H1 (cell line): ENCODE measurements around the gene DNAAF5. TPM values are rescaled to one million over a fixed set of nuclear protein-coding genes. Genes with fewer than 3 reads are reported as not detected.

Experiments used
- BACH1 ChIP-seq: IDR thresholded peaks from 2 replicates; pipeline ENCODE4 v1.6.1; 2012; ENCODE audit warnings: low read length, improper control_type of control experiment
- CBX5 ChIP-seq: fragments of 300-800, 300-1000 bp; sonication (generic); IDR thresholded peaks from 2 replicates; pipeline ENCODE4 v1.7.1; 2016; ENCODE audit warnings: antibody characterized with exemption, low read length, low read depth
- JUN ChIP-seq: IDR thresholded peaks from 2 replicates; pipeline ENCODE4 v1.6.1; 2011; ENCODE audit warnings: low read depth, mild to moderate bottlenecking, improper control_type of control experiment, low read length
- KDM1A ChIP-seq: fragments of 200-600, 300-600 bp; sonication (generic); IDR thresholded peaks from 2 replicates; pipeline ENCODE4 v1.7.1; 2016; ENCODE audit warnings: mild to moderate bottlenecking, low read length, borderline replicate concordance
- SP4 ChIP-seq: IDR thresholded peaks from 2 replicates; pipeline ENCODE4 v1.6.1; 2012; ENCODE audit warnings: low read length, inconsistent platforms
- SUZ12 ChIP-seq: fragments of 200-600 bp; sonication (generic); IDR thresholded peaks from 2 replicates; pipeline ENCODE4 v1.6.1; 2012; ENCODE audit warnings: mild to moderate bottlenecking, inconsistent platforms, low read length, moderate library complexity, mixed read lengths
- TAF1 ChIP-seq: IDR thresholded peaks from 2 replicates; pipeline ENCODE4 v1.6.1; 2011; ENCODE audit warnings: mild to moderate bottlenecking, low read depth, low read length
- polyA plus RNA-seq, 7 experiments: library from polyadenylated mRNA; depleted of rRNA in 3 of 7; stranded (reverse) in 5 of 7; unstranded in 2 of 7; fragments of >200 nt in 5 of 7; fragments of 200-250 nt in 2 of 7; gene quantifications; 1 replicate in 5 of 7; 2 replicates in 1 of 7; 4 replicates in 1 of 7; pipeline versions ENCODE4 v1.2.1 to v1.2.3, GENCODE V29; 2011 to 2013; ENCODE audit warnings: missing spikeins in 2 of 7, mixed read lengths in 2 of 7
- total RNA-seq: library from RNA; stranded (reverse); fragmentation: NEBNext Ultra II Directional; extraction: Animal tissue kit (Norgen Biotek cat#: 25700); gene quantifications from 2 replicates; pipeline ENCODE4 v1.2.1, GENCODE V29; 2021
- TF ChIP-seq, protein P1 (sequence below): fragments of 300-600 bp; sonication (generic); IDR thresholded peaks from 2 replicates; pipeline ENCODE4 v1.7.1; 2012; ENCODE audit warnings: low read length, moderate library complexity, mild to moderate bottlenecking, inconsistent platforms; ENCODE audit not compliant: insufficient replicate concordance
- TF ChIP-seq, protein P2 (sequence below): IDR thresholded peaks from 2 replicates; pipeline ENCODE4 v1.6.1; 2011; ENCODE audit warnings: low read depth, mild to moderate bottlenecking, low read length; ENCODE audit not compliant: insufficient read depth

The DNAAF5 gene
- total and polyA plus RNA-seq, 2 of the 8 experiments (the other 6 are each of a cell fraction or from before 2014, with no cell fraction given), result 55.1 to 95.9 TPM

GRCh38 chr7:824081-824480 is 97.6 kb downstream of the DNAAF5 start (continued):
- TF ChIP-seq, protein P1, sequence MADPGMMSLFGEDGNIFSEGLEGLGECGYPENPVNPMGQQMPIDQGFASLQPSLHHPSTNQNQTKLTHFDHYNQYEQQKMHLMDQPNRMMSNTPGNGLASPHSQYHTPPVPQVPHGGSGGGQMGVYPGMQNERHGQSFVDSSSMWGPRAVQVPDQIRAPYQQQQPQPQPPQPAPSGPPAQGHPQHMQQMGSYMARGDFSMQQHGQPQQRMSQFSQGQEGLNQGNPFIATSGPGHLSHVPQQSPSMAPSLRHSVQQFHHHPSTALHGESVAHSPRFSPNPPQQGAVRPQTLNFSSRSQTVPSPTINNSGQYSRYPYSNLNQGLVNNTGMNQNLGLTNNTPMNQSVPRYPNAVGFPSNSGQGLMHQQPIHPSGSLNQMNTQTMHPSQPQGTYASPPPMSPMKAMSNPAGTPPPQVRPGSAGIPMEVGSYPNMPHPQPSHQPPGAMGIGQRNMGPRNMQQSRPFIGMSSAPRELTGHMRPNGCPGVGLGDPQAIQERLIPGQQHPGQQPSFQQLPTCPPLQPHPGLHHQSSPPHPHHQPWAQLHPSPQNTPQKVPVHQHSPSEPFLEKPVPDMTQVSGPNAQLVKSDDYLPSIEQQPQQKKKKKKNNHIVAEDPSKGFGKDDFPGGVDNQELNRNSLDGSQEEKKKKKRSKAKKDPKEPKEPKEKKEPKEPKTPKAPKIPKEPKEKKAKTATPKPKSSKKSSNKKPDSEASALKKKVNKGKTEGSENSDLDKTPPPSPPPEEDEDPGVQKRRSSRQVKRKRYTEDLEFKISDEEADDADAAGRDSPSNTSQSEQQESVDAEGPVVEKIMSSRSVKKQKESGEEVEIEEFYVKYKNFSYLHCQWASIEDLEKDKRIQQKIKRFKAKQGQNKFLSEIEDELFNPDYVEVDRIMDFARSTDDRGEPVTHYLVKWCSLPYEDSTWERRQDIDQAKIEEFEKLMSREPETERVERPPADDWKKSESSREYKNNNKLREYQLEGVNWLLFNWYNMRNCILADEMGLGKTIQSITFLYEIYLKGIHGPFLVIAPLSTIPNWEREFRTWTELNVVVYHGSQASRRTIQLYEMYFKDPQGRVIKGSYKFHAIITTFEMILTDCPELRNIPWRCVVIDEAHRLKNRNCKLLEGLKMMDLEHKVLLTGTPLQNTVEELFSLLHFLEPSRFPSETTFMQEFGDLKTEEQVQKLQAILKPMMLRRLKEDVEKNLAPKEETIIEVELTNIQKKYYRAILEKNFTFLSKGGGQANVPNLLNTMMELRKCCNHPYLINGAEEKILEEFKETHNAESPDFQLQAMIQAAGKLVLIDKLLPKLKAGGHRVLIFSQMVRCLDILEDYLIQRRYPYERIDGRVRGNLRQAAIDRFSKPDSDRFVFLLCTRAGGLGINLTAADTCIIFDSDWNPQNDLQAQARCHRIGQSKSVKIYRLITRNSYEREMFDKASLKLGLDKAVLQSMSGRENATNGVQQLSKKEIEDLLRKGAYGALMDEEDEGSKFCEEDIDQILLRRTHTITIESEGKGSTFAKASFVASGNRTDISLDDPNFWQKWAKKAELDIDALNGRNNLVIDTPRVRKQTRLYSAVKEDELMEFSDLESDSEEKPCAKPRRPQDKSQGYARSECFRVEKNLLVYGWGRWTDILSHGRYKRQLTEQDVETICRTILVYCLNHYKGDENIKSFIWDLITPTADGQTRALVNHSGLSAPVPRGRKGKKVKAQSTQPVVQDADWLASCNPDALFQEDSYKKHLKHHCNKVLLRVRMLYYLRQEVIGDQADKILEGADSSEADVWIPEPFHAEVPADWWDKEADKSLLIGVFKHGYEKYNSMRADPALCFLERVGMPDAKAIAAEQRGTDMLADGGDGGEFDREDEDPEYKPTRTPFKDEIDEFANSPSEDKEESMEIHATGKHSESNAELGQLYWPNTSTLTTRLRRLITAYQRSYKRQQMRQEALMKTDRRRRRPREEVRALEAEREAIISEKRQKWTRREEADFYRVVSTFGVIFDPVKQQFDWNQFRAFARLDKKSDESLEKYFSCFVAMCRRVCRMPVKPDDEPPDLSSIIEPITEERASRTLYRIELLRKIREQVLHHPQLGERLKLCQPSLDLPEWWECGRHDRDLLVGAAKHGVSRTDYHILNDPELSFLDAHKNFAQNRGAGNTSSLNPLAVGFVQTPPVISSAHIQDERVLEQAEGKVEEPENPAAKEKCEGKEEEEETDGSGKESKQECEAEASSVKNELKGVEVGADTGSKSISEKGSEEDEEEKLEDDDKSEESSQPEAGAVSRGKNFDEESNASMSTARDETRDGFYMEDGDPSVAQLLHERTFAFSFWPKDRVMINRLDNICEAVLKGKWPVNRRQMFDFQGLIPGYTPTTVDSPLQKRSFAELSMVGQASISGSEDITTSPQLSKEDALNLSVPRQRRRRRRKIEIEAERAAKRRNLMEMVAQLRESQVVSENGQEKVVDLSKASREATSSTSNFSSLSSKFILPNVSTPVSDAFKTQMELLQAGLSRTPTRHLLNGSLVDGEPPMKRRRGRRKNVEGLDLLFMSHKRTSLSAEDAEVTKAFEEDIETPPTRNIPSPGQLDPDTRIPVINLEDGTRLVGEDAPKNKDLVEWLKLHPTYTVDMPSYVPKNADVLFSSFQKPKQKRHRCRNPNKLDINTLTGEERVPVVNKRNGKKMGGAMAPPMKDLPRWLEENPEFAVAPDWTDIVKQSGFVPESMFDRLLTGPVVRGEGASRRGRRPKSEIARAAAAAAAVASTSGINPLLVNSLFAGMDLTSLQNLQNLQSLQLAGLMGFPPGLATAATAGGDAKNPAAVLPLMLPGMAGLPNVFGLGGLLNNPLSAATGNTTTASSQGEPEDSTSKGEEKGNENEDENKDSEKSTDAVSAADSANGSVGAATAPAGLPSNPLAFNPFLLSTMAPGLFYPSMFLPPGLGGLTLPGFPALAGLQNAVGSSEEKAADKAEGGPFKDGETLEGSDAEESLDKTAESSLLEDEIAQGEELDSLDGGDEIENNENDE, result no peak
- TF ChIP-seq BACH1, result no peak
- TF ChIP-seq SUZ12, result no peak
- TF ChIP-seq KDM1A, result no peak
- TF ChIP-seq TAF1, result no peak
- no peak for TF ChIP-seq CBX5
- no peak for TF ChIP-seq JUN
- TF ChIP-seq SP4, result no peak
- TF ChIP-seq, protein P2, sequence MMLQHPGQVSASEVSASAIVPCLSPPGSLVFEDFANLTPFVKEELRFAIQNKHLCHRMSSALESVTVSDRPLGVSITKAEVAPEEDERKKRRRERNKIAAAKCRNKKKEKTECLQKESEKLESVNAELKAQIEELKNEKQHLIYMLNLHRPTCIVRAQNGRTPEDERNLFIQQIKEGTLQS, result no peak
